ENCODE results near the gene CTAGE15.
"Not testable (repeated sequence)": the region's sequence is repeated elsewhere in the genome, so short reads cannot be mapped to it uniquely, and the experiment has no call there.

DNA sequence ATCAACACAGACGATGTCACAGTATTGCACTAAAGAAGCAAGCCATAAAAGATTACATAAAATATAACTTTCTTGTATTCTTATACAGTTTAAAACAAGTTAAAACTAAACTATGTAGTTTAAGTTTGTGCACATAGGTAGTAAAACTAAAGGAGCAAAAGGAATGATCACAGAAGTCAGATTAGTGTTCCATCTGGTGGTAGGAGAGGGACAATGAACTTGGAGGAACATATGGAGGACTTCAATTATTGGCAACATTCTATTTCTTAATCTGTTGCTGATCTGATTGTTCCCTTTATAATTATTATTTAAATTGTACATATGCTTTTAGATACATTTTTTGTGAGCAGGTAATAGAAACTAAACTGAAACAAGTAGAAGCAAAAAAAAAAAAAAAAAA, 5.6 kb upstream of the CTAGE15 start:
- TF ChIP-seq, protein P1, sequence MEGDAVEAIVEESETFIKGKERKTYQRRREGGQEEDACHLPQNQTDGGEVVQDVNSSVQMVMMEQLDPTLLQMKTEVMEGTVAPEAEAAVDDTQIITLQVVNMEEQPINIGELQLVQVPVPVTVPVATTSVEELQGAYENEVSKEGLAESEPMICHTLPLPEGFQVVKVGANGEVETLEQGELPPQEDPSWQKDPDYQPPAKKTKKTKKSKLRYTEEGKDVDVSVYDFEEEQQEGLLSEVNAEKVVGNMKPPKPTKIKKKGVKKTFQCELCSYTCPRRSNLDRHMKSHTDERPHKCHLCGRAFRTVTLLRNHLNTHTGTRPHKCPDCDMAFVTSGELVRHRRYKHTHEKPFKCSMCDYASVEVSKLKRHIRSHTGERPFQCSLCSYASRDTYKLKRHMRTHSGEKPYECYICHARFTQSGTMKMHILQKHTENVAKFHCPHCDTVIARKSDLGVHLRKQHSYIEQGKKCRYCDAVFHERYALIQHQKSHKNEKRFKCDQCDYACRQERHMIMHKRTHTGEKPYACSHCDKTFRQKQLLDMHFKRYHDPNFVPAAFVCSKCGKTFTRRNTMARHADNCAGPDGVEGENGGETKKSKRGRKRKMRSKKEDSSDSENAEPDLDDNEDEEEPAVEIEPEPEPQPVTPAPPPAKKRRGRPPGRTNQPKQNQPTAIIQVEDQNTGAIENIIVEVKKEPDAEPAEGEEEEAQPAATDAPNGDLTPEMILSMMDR (conservative IDR thresholded peaks at IDR 0.05; ENCODE audit: low read length): not testable (repeated sequence)
- TF ChIP-seq EZH2phosphoT487 (IDR thresholded peaks at IDR 0.05; ENCODE audit: borderline replicate concordance, low read depth, low read length): not testable (repeated sequence)
